OCI-LY7 (cell line): ENCODE data around the gene RPGRIP1L. TPM values are rescaled to one million over a fixed set of nuclear protein-coding genes. Genes with fewer than 3 reads are reported as not detected.

Experiments
- BruUV-seq: library from RNA; stranded (reverse); fragments of 400-500 nt; replicated peaks from 2 replicates; lab custom pipeline; 2021; lab: Mats Ljungman, UMichigan
- CTCF ChIA-PET: fragments of 300-600 bp; sonication (Branson Sonifier 250); formaldehyde crosslinking; loops from one replicate; lab custom pipeline; 2022; ENCODE audit warnings: antibody characterized with exemption; ENCODE audit not compliant: unreplicated experiment; lab: Charles Lee
- POLR2A ChIA-PET: fragments of 300-600 bp; sonication (Branson Sonifier 250); formaldehyde crosslinking; loops from one replicate; lab custom pipeline; 2022; ENCODE audit warnings: antibody characterized with exemption; lab: Charles Lee
- DNase-seq: peaks from one replicate; pipeline ENCODE4 v3.0.0-alpha.2; 2015; ENCODE audit warnings: low spot score
- H2AFZ ChIP-seq: fragments of 200-600 bp; sonication (generic), shearing (Covaris generic); 2 replicates; pipeline ENCODE4 v1.6.1; 2014; ENCODE audit warnings: mild to moderate bottlenecking, antibody characterized with exemption, low read length, moderate library complexity
- H3K27ac ChIP-seq: fragments of 200-600 bp; sonication (generic); 2 replicates; pipeline ENCODE4 v1.5.1; 2014; ENCODE audit warnings: mixed run types, low read depth, mild to moderate bottlenecking, moderate library complexity, low read length, inconsistent platforms; ENCODE audit not compliant: poor library complexity, severe bottlenecking
- H3K36me3 ChIP-seq: fragments of 200-600 bp; sonication (generic); 2 replicates; pipeline ENCODE4 v1.6.1; 2014; ENCODE audit warnings: mild to moderate bottlenecking, antibody characterized with exemption, low read length, moderate library complexity, mixed read lengths; ENCODE audit not compliant: insufficient read depth
- H3K4me1 ChIP-seq: fragments of 200-600 bp; sonication (generic); 2 replicates; pipeline ENCODE4 v1.5.1; 2014; ENCODE audit warnings: mild to moderate bottlenecking, low read length; ENCODE audit not compliant: insufficient read depth, poor library complexity, severe bottlenecking
- H3K4me2 ChIP-seq: fragments of 200-600 bp; sonication (generic); 2 replicates; pipeline ENCODE4 v1.6.1; 2014; ENCODE audit warnings: mild to moderate bottlenecking, low read length
- H3K4me3 ChIP-seq: fragments of 200-600 bp; sonication (generic); 2 replicates; pipeline ENCODE4 v1.5.1; 2014; ENCODE audit warnings: mild to moderate bottlenecking, low read depth, low read length; ENCODE audit not compliant: poor library complexity, severe bottlenecking
- H3K79me2 ChIP-seq: fragments of 200-600 bp; sonication (generic); 2 replicates; pipeline ENCODE4 v1.6.1; 2016; ENCODE audit warnings: low read depth, mild to moderate bottlenecking, low read length, moderate library complexity, mixed read lengths; ENCODE audit not compliant: insufficient read depth
- H3K9me2 ChIP-seq: fragments of 200-600 bp; sonication (generic); 2 replicates; pipeline ENCODE4 v1.6.1; 2016; ENCODE audit warnings: mild to moderate bottlenecking, low read length, mixed read lengths; ENCODE audit not compliant: insufficient read depth
- H3K9me3 ChIP-seq: fragments of 200-600 bp; sonication (generic); 2 replicates; pipeline ENCODE4 v1.6.1; 2014; ENCODE audit warnings: mild to moderate bottlenecking, mixed run types, low read length, mixed read lengths
- H4K20me1 ChIP-seq: fragments of 200-600 bp; sonication (generic); 2 replicates; pipeline ENCODE4 v1.6.1; 2014; ENCODE audit warnings: mild to moderate bottlenecking, antibody characterized with exemption, low read length, moderate library complexity, mixed read lengths; ENCODE audit not compliant: insufficient read depth
- CTCF ChIP-seq: fragments of 200-600 bp; sonication (generic); conservative IDR thresholded peaks from 2 replicates; pipeline ENCODE4 v1.5.1; 2014; ENCODE audit warnings: mild to moderate bottlenecking, antibody characterized with exemption, low read length, moderate library complexity, mixed read lengths
- EZH2phosphoT487 ChIP-seq: fragments of 200-600 bp; sonication (generic); IDR thresholded peaks from 2 replicates; pipeline ENCODE4 v1.6.1; 2018; ENCODE audit warnings: low read depth, borderline replicate concordance, mild to moderate bottlenecking, mixed run types, antibody characterized with exemption, low read length, moderate library complexity, mixed read lengths
- intact Hi-C: fragments of 100-400 bp; cut with micrococcal nuclease; formaldehyde crosslinking; loops from one replicate; pipeline ENCODE4 v1.10.0; 2022; ENCODE audit not compliant: unreplicated experiment
- total RNA-seq, 2 experiments: library from RNA; depleted of rRNA in 1 of 2; stranded (reverse); fragments of >200 nt in 1 of 2; shearing (Covaris generic) in 1 of 2; gene quantifications; 2 replicates each; pipeline ENCODE4 v1.2.3, GENCODE V29; 2014 to 2022

The RPGRIP1L gene
- total RNA-seq, 2 experiments from 2014 or later, result 12.7 to 15.4 TPM

- ChIA-PET POLR2A (no interaction called here), CTCF (no interaction called here)
- H4K20me1 ChIP-seq, result no peaks in the 10 kb centered on the region
- no peaks in the 10 kb centered on the region for H3K9me3 ChIP-seq
- intact Hi-C loops, result no loop called here
- no peak overlapping the region for H3K4me3 ChIP-seq
- no peaks in the 10 kb centered on the region for H3K36me3 ChIP-seq
- H3K4me2 ChIP-seq, result no peak overlapping the region
- H3K4me1 ChIP-seq, result no peaks in the 10 kb centered on the region
- BruUV-seq, result no TSS peak
- H3K79me2 ChIP-seq, result no peaks in the 10 kb centered on the region
- no peaks in the 10 kb centered on the region for H3K9me2 ChIP-seq
- H3K27ac ChIP-seq, result no peak overlapping the region
- DNase-seq, result no peak
- TF ChIP-seq CTCF (no peak), EZH2phosphoT487 (no peak)
- H2AFZ ChIP-seq, result no peak overlapping the region
Measured at GRCh38 chr16:53611179-53611696, 92.4 kb downstream of the RPGRIP1L start.

- Histone ChIP-seq H3K9me3 (no peaks in the 10 kb centered on the region), H3K36me3 (no peaks in the 10 kb centered on the region), H3K4me3 (no peak overlapping the region), H3K4me1 (no peaks in the 10 kb centered on the region), H3K79me2 (no peaks in the 10 kb centered on the region), H2AFZ (no peak overlapping the region), H3K27ac (no peak overlapping the region), H3K9me2 (no peaks in the 10 kb centered on the region), H4K20me1 (no peaks in the 10 kb centered on the region), H3K4me2 (no peak overlapping the region)
- intact Hi-C loops, result no loop called here
- ChIA-PET CTCF (no interaction called here), POLR2A (no interaction called here)
- no TSS peak for BruUV-seq
- no peak for TF ChIP-seq CTCF
- no peak for TF ChIP-seq EZH2phosphoT487
- DNase-seq, result no peak
Measured at GRCh38 chr16:53609536-53609935, 94.1 kb downstream of the RPGRIP1L start.

- CTCF ChIA-PET, result no interaction called here
Measured at GRCh38 chr16:53608094-53608493, 95.6 kb downstream of the RPGRIP1L start.

More at GRCh38 chr16:53608094-53608493, 95.6 kb downstream of the RPGRIP1L start:
- Histone ChIP-seq H4K20me1 (no peaks in the 10 kb centered on the region), H3K79me2 (no peaks in the 10 kb centered on the region), H3K4me1 (no peaks in the 10 kb centered on the region), H3K27ac (no peak overlapping the region), H3K36me3 (no peaks in the 10 kb centered on the region), H2AFZ (no peak overlapping the region), H3K4me2 (no peak overlapping the region), H3K9me3 (no peaks in the 10 kb centered on the region), H3K4me3 (no peak overlapping the region), H3K9me2 (no peaks in the 10 kb centered on the region)
- intact Hi-C loops, result no loop called here
- DNase-seq, result no peak
- BruUV-seq, result no TSS peak
- POLR2A ChIA-PET, result no interaction called here
- TF ChIP-seq CTCF (no peak), EZH2phosphoT487 (no peak)
